MCF 10A (cell line): ENCODE measurements around the gene AKNA. TPM values are rescaled to one million over a fixed set of nuclear protein-coding genes. Genes with fewer than 3 reads are reported as not detected.

ENCODE experiments used
- BruUV-seq: library from RNA; stranded (reverse); fragments of 400-500 nt; replicated peaks from 2 replicates; lab custom pipeline; 2021; lab: Mats Ljungman, UMichigan
- CTCF ChIA-PET: fragments of 300-600 bp; sonication (Branson Sonifier 250); formaldehyde crosslinking; extraction: SDS; loops from one replicate; lab custom pipeline; 2021; ENCODE audit warnings: antibody characterized with exemption, inconsistent platforms; lab: Yijun Ruan, JAX
- POLR2A ChIA-PET: fragments of 300-600, 350-650 bp; sonication (Branson Sonifier 250); formaldehyde crosslinking; extraction: SDS; loops from one replicate; lab custom pipeline; 2020; ENCODE audit warnings: antibody characterized with exemption, inconsistent platforms; lab: Yijun Ruan, JAX
- DNase-seq: peaks from one replicate; pipeline ENCODE4 v3.0.0-alpha.2; 2018; ENCODE audit not compliant: unreplicated experiment
- H3K27ac Mint-ChIP-seq: one replicate; pipeline ENCODE4 v1.8.0; 2022; ENCODE audit warnings: mild to moderate bottlenecking, low read depth, mixed read lengths; ENCODE audit not compliant: unreplicated experiment
- H3K27me3 Mint-ChIP-seq: one replicate; pipeline ENCODE4 v1.8.0; 2022; ENCODE audit warnings: mixed read lengths; ENCODE audit not compliant: insufficient read depth, unreplicated experiment
- H3K36me3 Mint-ChIP-seq: one replicate; pipeline ENCODE4 v1.8.0; 2022; ENCODE audit warnings: mild to moderate bottlenecking, moderate library complexity, mixed read lengths; ENCODE audit not compliant: insufficient read depth, unreplicated experiment
- H3K4me1 Mint-ChIP-seq: one replicate; pipeline ENCODE4 v1.8.0; 2022; ENCODE audit warnings: mixed read lengths; ENCODE audit not compliant: insufficient read depth, unreplicated experiment
- H3K4me3 Mint-ChIP-seq: one replicate; pipeline ENCODE4 v1.8.0; 2022; ENCODE audit warnings: mild to moderate bottlenecking, moderate library complexity, mixed read lengths; ENCODE audit not compliant: unreplicated experiment
- H3K9me3 Mint-ChIP-seq: one replicate; pipeline ENCODE4 v1.8.0; 2022; ENCODE audit warnings: mixed read lengths; ENCODE audit not compliant: unreplicated experiment
- intact Hi-C: fragments of 100-400 bp; cut with micrococcal nuclease; formaldehyde crosslinking; loops from 2 replicates; pipeline ENCODE4 v1.14.1; 2022
- total RNA-seq: library from RNA; stranded (reverse); gene quantifications from 2 replicates; pipeline ENCODE4 v1.2.3, GENCODE V29; 2022
- TF ChIP-seq, protein P1 (sequence below): fragments of 200-600 bp; IDR thresholded peaks from one replicate; pipeline ENCODE4 v1.8.0; 2022; ENCODE audit warnings: antibody characterized with exemption, mild to moderate bottlenecking; ENCODE audit not compliant: unreplicated experiment

The AKNA gene
- total RNA-seq, 1 experiment from 2014 or later = 10.9 TPM

DNA sequence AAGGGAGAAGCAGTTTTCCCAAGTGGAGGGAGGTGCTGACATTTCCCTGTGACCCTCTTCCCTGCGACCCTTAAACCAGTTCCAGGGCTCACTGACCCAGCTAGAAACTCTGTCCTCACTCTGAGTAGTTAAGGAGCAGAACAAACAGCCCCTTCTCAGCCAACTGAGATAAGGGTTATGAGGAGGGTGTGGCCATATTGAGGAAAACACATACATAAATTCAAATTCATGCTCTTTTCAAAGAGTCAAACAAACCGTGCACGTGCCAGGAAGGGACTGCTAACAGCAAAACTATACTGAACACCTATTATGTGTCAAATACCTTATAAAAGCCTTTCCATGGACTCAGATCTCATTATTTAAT is 4.9 kb upstream of the AKNA start:
- H3K4me3 Mint-ChIP-seq = no peak overlapping the region
- DNase-seq = no peak
- POLR2A ChIA-PET = no interaction called here

GRCh38 chr9:114390952-114391351 is 3.2 kb upstream of the AKNA start:
- no peaks in the 10 kb centered on the region for H3K27me3 Mint-ChIP-seq
- H3K27ac Mint-ChIP-seq = no peak overlapping the region
- peaks cover 7% of the 10 kb centered on the region for H3K36me3 Mint-ChIP-seq
- POLR2A ChIA-PET = no interaction called here
- TF ChIP-seq, protein P1, sequence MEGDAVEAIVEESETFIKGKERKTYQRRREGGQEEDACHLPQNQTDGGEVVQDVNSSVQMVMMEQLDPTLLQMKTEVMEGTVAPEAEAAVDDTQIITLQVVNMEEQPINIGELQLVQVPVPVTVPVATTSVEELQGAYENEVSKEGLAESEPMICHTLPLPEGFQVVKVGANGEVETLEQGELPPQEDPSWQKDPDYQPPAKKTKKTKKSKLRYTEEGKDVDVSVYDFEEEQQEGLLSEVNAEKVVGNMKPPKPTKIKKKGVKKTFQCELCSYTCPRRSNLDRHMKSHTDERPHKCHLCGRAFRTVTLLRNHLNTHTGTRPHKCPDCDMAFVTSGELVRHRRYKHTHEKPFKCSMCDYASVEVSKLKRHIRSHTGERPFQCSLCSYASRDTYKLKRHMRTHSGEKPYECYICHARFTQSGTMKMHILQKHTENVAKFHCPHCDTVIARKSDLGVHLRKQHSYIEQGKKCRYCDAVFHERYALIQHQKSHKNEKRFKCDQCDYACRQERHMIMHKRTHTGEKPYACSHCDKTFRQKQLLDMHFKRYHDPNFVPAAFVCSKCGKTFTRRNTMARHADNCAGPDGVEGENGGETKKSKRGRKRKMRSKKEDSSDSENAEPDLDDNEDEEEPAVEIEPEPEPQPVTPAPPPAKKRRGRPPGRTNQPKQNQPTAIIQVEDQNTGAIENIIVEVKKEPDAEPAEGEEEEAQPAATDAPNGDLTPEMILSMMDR = no peak
- intact Hi-C loops = no loop called here
- BruUV-seq = no TSS peak
- CTCF ChIA-PET = interaction anchor here (0.6 to 1.1 kb wide), 3 partner anchors 39 to 484 kb away, joined by 3 to 4 read pairs (median 4); no protein-coding TSS in a partner anchor
- no peak for DNase-seq
- no peak overlapping the region for H3K4me3 Mint-ChIP-seq
- H3K4me1 Mint-ChIP-seq = peaks cover 9% of the 10 kb centered on the region
- no peaks in the 10 kb centered on the region for H3K9me3 Mint-ChIP-seq

More for the DNA sequence above, 4.9 kb upstream of the AKNA start:
- intact Hi-C loops = no loop called here
- TF ChIP-seq, protein P1 = no peak
- no peak overlapping the region for H3K27ac Mint-ChIP-seq
- peaks cover 7% of the 10 kb centered on the region for H3K36me3 Mint-ChIP-seq
- CTCF ChIA-PET = interaction anchor here (0.7 kb wide), 1 partner anchor 94 kb away, joined by 3 read pairs; no protein-coding TSS in a partner anchor
- no peaks in the 10 kb centered on the region for H3K9me3 Mint-ChIP-seq
- peaks cover 8% of the 10 kb centered on the region for H3K4me1 Mint-ChIP-seq
- BruUV-seq = no TSS peak
- no peaks in the 10 kb centered on the region for H3K27me3 Mint-ChIP-seq

DNA sequence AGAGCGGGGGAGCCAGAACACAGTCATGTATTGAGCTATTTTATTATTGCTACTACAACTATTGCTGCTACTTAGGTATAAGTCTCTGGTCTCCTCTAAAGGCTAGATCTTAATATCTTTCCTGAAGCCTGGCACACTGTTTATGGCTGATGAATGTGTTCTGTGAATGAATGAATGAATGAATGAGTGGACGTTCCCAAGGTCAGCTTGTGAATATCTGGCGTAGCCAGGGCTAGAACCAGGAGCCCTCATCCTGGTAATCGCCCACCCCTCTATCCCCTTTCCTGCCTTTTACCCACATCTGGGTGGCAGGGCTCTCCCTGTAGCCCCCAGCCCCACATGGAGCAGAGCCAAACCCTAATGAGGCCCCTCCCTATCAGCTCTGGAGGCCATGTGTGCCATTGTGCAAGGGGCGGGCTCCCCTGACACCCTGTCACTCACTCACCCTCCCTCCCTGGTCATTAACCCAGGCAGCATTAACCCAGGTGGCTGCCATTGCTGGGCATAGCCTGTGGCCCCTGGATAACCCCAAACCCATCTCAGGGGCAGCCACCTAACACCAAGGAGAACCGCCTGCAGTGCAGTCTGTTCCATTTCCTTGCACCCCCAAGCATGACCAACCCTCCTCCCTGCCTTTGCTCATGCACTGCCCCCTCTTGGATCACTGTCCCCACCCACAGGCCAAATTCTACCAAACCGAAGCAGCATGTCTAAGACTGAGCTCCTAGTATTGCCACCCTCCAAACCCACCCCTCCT is 2.0 kb upstream of the AKNA start:
- Mint-ChIP-seq H3K9me3 (no peaks in the 10 kb centered on the region), H3K4me1 (peaks cover 20% of the 10 kb centered on the region), H3K36me3 (peaks cover 7% of the 10 kb centered on the region), H3K27ac (no peak overlapping the region), H3K4me3 (no peak overlapping the region), H3K27me3 (no peaks in the 10 kb centered on the region)
- POLR2A ChIA-PET = interaction anchor here (0.6 kb wide), 2 partner anchors 90 to 928 kb away, joined by 3 read pairs; no protein-coding TSS in a partner anchor
- CTCF ChIA-PET = interaction anchor here (1.1 to 1.7 kb wide), 2 partner anchors 16 to 264 kb away, joined by 3 to 5 read pairs; no protein-coding TSS in a partner anchor
- no TSS peak for BruUV-seq
- TF ChIP-seq, protein P1 = no peak
- intact Hi-C loops = no loop called here
- no peak for DNase-seq

- Mint-ChIP-seq H3K27ac (no peak overlapping the region), H3K36me3 (peaks cover 2% of the 10 kb centered on the region), H3K9me3 (no peaks in the 10 kb centered on the region), H3K4me3 (no peak overlapping the region), H3K4me1 (peaks cover 20% of the 10 kb centered on the region), H3K27me3 (no peaks in the 10 kb centered on the region)
- TF ChIP-seq, protein P1 = no peak
- intact Hi-C loops = no loop called here
- CTCF ChIA-PET = interaction anchor here (0.6 to 1.7 kb wide), 2 partner anchors 17 to 39 kb away, joined by 3 to 5 read pairs; no protein-coding TSS in a partner anchor
- BruUV-seq = no TSS peak
- no peak for DNase-seq
- POLR2A ChIA-PET = interaction anchor here (0.6 kb wide), 3 partner anchors 24 to 208 kb away, joined by 3 read pairs; no protein-coding TSS in a partner anchor
Measured at GRCh38 chr9:114388764-114389375, 1.1 kb upstream of the AKNA start.
